Psoas muscle (tissue), 8 donors: ENCODE results near the gene SCTR. TPM values are rescaled to one million over a fixed set of nuclear protein-coding genes. Genes with fewer than 3 reads are reported as not detected.
A peak's percentile ranks its signal among the peaks of the same experiment; 100 is the strongest.

Source experiments
- ATAC-seq, 4 donors: fragments of 200-7000 bp; cut with Tn5 transposase; one replicate each; pipeline ENCODE4 v1.9.1; 2020; ENCODE audit warnings: moderate library complexity in 3 of 4, mild to moderate bottlenecking in 2 of 4
- DNase-seq, 2 donors: peaks; one replicate each; pipeline ENCODE4 v3.0.0-alpha.2; 2020
- H3K27ac ChIP-seq: fragments of 200-600 bp; one replicate; pipeline ENCODE4 v1.8.0; 2022
- H3K27me3 ChIP-seq, 3 donors: fragments of 200-600 bp in 1 of 3; one replicate each; pipeline versions ENCODE4 v1.6.1 to v1.8.0; 2013 to 2022; ENCODE audit warnings: low read length in 2 of 3, mild to moderate bottlenecking in 2 of 3, moderate library complexity in 1 of 3; ENCODE audit not compliant: insufficient read depth in 3 of 3
- H3K36me3 ChIP-seq, 2 donors: fragments of 200-600 bp in 1 of 2; one replicate each; pipeline versions ENCODE4 v1.6.1 to v1.8.0; 2013 to 2022; ENCODE audit warnings: low read depth in 1 of 2, mild to moderate bottlenecking in 1 of 2, moderate library complexity in 1 of 2; ENCODE audit not compliant: insufficient read depth in 1 of 2
- H3K4me1 ChIP-seq: fragments of 200-600 bp; one replicate; pipeline ENCODE4 v1.8.0; 2022
- H3K4me3 ChIP-seq: fragments of 200-600 bp; one replicate; pipeline ENCODE4 v1.8.0; 2022; ENCODE audit warnings: mild to moderate bottlenecking
- H3K9me3 ChIP-seq: fragments of 200-600 bp; one replicate; pipeline ENCODE4 v1.8.0; 2022
- CTCF ChIP-seq: fragments of 200-600 bp; IDR thresholded peaks from one replicate; pipeline ENCODE4 v1.8.0; 2022; ENCODE audit warnings: antibody characterized with exemption
- WGBS, 3 donors: extraction: QIAGEN DNeasy Blood & Tissue Kit; methylation state at CpG; one replicate each; pipeline versions ENCODE4 v1.1.6 to v1.1.7; 2013; 5-methylcytosine and 5-hydroxymethylcytosine counted together
- intact Hi-C, 2 donors: fragments of 100-400 bp; cut with DNase I; formaldehyde crosslinking; loops; one replicate each; pipeline versions ENCODE4 v1.11.0 to v1.14.2; 2022
- polyA plus RNA-seq, 3 donors: library from polyadenylated mRNA; stranded (reverse); fragments of 200-250 nt; gene quantifications; one replicate each; pipeline ENCODE4 v1.2.3, GENCODE V29; 2013
- total RNA-seq, 4 donors: library from RNA; stranded (reverse); fragmentation: NEBNext Ultra II Directional in 2 of 4; extraction: Animal tissue kit (Norgen Biotek cat#: 25700) in 2 of 4; gene quantifications; one replicate each; pipeline versions ENCODE4 v1.2.1 to v1.2.4, GENCODE V29; 2021 to 2023
- donor health status: healthy with polysubstance abuse.
- donor health status: DM: no; HTN: no; CAD: no; lungs with moderate emphysema.
- donor health status: Bipolar disorder and iron deficiency.
- donor health status: healthy.
- donor health status: DM: yes; HTN: yes; CAD: no.
- donor health status: DM: no; HTN: no; CAD: no.
- donor health status: DM: no; HTN: no; CAD: no.
- donor health status: DM: yes; HTN: yes; CAD: no.

The SCTR gene
- total and polyA plus RNA-seq, 7 donors = 0.12 to 1.3 (median 0.57) TPM; not detected in 4

GRCh38 chr2:119491776-119492525 is 32.3 kb downstream of the SCTR start:
- Histone ChIP-seq H3K27me3 (no peaks in the 10 kb centered on the region), H3K9me3 (no peaks in the 10 kb centered on the region), H3K4me3 (no peak overlapping the region), H3K4me1 (peaks cover 26% of the 10 kb centered on the region), H3K36me3 (no peaks in the 10 kb centered on the region), H3K27ac (peak overlapping the region; percentile 59)
- intact Hi-C loops = no loop called here
- DNase-seq (no peak), ATAC-seq (peak; percentile 72 to 81 (median 74))
- TF ChIP-seq CTCF = no peak
- WGBS, 3 donors = 49 to 59% (median 55%) methylated on average over 5 of the region's 5 CpGs

- Histone ChIP-seq H3K27me3 (no peaks in the 10 kb centered on the region), H3K36me3 (no peaks in the 10 kb centered on the region), H3K4me1 (peaks cover 37% of the 10 kb centered on the region), H3K27ac (no peak overlapping the region), H3K9me3 (no peaks in the 10 kb centered on the region), H3K4me3 (no peak overlapping the region)
- TF ChIP-seq CTCF = no peak
- no peak for ATAC-seq
- intact Hi-C loops = no loop called here
- 71 to 88% (median 72%) methylated on average over 7 of the region's 7 CpGs for WGBS, 3 donors
- DNase-seq = no peak
Observed at GRCh38 chr2:119490653-119491195, 33.6 kb downstream of the SCTR start.

GRCh38 chr2:119490106-119490505 is 34.2 kb downstream of the SCTR start:
- Histone ChIP-seq H3K27ac (no peak overlapping the region), H3K36me3 (no peaks in the 10 kb centered on the region), H3K27me3 (no peaks in the 10 kb centered on the region), H3K4me3 (no peak overlapping the region), H3K4me1 (peaks cover 42% of the 10 kb centered on the region), H3K9me3 (no peaks in the 10 kb centered on the region)
- intact Hi-C loops = no loop called here
- no peak for TF ChIP-seq CTCF
- DNase-seq (no peak), ATAC-seq (no peak)
- 87 to 93% (median 92%) methylated on average over 8 of the region's 8 CpGs for WGBS, 3 donors

GRCh38 chr2:119489232-119489952 is 34.9 kb downstream of the SCTR start:
- TF ChIP-seq CTCF = no peak
- WGBS, 3 donors = 84 to 87% (median 86%) methylated on average over 10 of the region's 10 CpGs
- Histone ChIP-seq H3K27ac (no peak overlapping the region), H3K36me3 (no peaks in the 10 kb centered on the region), H3K9me3 (no peaks in the 10 kb centered on the region), H3K27me3 (no peaks in the 10 kb centered on the region), H3K4me3 (no peak overlapping the region), H3K4me1 (peaks cover 49% of the 10 kb centered on the region)
- DNase-seq (no peak), ATAC-seq (no peak)
- intact Hi-C loops = loop anchor here (10.0 kb wide), 2 partner anchors 185 to 265 kb away; partner anchors contain the start of gene STEAP3 (in 1 of the 2)
